A673 (cell line): ENCODE measurements around the gene ADH1A.

Source experiments
- EZH2 ChIP-seq: fragments of 200-600 bp; sonication (generic); IDR thresholded peaks from 2 replicates; pipeline ENCODE4 v1.6.1; 2017; ENCODE audit warnings: borderline replicate concordance, low read depth, mild to moderate bottlenecking, mixed read lengths, antibody characterized with exemption, low read length; ENCODE audit not compliant: poor library complexity, severe bottlenecking
- TF ChIP-seq, protein P1 (sequence below): fragments of 300-800, 200-600 bp; sonication (generic); conservative IDR thresholded peaks from 2 replicates; pipeline ENCODE4 v1.5.1; 2017; ENCODE audit warnings: low read depth, mild to moderate bottlenecking, antibody characterized with exemption, low read length, moderate library complexity, mixed read lengths

DNA sequence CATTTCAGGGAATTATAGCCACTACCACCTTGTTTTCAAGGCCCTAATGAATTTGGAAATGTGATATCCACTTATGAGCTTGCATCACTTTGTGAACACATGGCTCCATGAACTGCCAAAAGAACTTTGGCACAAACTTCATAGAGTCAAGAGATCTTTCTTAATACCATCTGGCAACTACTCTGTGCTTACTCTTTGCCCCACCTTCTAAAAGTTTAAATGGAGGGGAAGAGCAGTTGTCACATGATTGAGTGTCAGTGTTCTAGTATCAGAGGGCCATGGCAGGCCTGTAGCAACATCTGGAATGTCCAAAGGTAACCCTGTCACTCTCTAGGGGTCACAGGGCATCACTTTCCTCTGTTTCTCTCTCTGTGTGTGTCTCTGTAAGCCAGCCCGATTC, 33.0 kb upstream of the ADH1A start:
- TF ChIP-seq, protein P1, sequence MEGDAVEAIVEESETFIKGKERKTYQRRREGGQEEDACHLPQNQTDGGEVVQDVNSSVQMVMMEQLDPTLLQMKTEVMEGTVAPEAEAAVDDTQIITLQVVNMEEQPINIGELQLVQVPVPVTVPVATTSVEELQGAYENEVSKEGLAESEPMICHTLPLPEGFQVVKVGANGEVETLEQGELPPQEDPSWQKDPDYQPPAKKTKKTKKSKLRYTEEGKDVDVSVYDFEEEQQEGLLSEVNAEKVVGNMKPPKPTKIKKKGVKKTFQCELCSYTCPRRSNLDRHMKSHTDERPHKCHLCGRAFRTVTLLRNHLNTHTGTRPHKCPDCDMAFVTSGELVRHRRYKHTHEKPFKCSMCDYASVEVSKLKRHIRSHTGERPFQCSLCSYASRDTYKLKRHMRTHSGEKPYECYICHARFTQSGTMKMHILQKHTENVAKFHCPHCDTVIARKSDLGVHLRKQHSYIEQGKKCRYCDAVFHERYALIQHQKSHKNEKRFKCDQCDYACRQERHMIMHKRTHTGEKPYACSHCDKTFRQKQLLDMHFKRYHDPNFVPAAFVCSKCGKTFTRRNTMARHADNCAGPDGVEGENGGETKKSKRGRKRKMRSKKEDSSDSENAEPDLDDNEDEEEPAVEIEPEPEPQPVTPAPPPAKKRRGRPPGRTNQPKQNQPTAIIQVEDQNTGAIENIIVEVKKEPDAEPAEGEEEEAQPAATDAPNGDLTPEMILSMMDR = no peak
- no peak for TF ChIP-seq EZH2
